Spleen (tissue), 11 donors: ENCODE data around the gene RRAS2. TPM values are rescaled to one million over a fixed set of nuclear protein-coding genes. Genes with fewer than 3 reads are reported as not detected.
"Not testable (repeated sequence)": the region's sequence is repeated elsewhere in the genome, so short reads cannot be mapped to it uniquely, and the experiment has no call there.

ENCODE experiments used
- DNase-seq: peaks from one replicate; pipeline ENCODE4 v3.0.0-alpha.2; 2020
- H3K27ac ChIP-seq, 8 donors: fragments of 200-600 bp; sonication (generic) in 7 of 8; 1 replicate in 4 of 8; 2 replicates in 4 of 8; pipeline versions ENCODE4 v1.5.0 to v1.8.0; 2016 to 2021; ENCODE audit warnings: inconsistent platforms in 4 of 8, mild to moderate bottlenecking in 4 of 8, moderate library complexity in 1 of 8
- H3K27me3 ChIP-seq, 7 donors: fragments of 200-600 bp; sonication (generic) in 6 of 7; replicated peaks in 1 of 7; 1 replicate in 4 of 7; 2 replicates in 3 of 7; pipeline versions ENCODE4 v1.5.0 to v1.8.0; 2016 to 2021; ENCODE audit warnings: inconsistent platforms in 3 of 7, mild to moderate bottlenecking in 1 of 7
- H3K36me3 ChIP-seq, 6 donors: fragments of 200-600 bp; sonication (generic) in 5 of 6; 1 replicate in 4 of 6; 2 replicates in 2 of 6; pipeline versions ENCODE4 v1.5.0 to v1.8.0; 2016 to 2021; ENCODE audit warnings: inconsistent platforms in 2 of 6
- H3K4me1 ChIP-seq, 6 donors: fragments of 200-600 bp; sonication (generic) in 5 of 6; 1 replicate in 3 of 6; 2 replicates in 3 of 6; pipeline versions ENCODE4 v1.5.0 to v1.8.0; 2016 to 2021; ENCODE audit warnings: inconsistent platforms in 3 of 6
- H3K4me3 ChIP-seq, 8 donors: fragments of 200-600 bp; sonication (generic) in 7 of 8; 1 replicate in 4 of 8; 2 replicates in 4 of 8; pipeline versions ENCODE4 v1.5.0 to v1.8.0; 2016 to 2021; ENCODE audit warnings: inconsistent platforms in 4 of 8, mild to moderate bottlenecking in 4 of 8, moderate library complexity in 2 of 8
- H3K9me3 ChIP-seq, 8 donors: fragments of 200-600 bp; sonication (generic) in 7 of 8; 1 replicate in 4 of 8; 2 replicates in 4 of 8; pipeline versions ENCODE4 v1.5.0 to v1.8.0; 2016 to 2021; ENCODE audit warnings: inconsistent platforms in 4 of 8
- POLR2A ChIP-seq, 3 donors: fragments of 450-650 bp; IDR thresholded peaks; one replicate each; pipeline ENCODE4 v1.5.1; 2017; ENCODE audit warnings: antibody characterized with exemption in 3 of 3, mild to moderate bottlenecking in 1 of 3
- POLR2AphosphoS5 ChIP-seq, 3 donors: sonication (generic); formaldehyde crosslinking; IDR thresholded peaks; one replicate each; pipeline ENCODE4 v1.5.1; 2017; ENCODE audit warnings: antibody characterized with exemption in 3 of 3
- WGBS, 5 donors: extraction: QIAGEN DNeasy Blood & Tissue Kit in 3 of 5; methylation state at CpG; one replicate each; pipeline versions ENCODE4 v1.1.5 to v1.1.7; 2013 to 2018; 5-methylcytosine and 5-hydroxymethylcytosine counted together
- intact Hi-C: fragments of 100-400 bp; cut with DNase I; formaldehyde crosslinking; loops from one replicate; pipeline ENCODE4 v1.15.0; 2023; ENCODE audit warnings: low total_unique reads
- polyA plus RNA-seq, 3 donors: library from polyadenylated mRNA; stranded (reverse); fragments of 200-250 nt; gene quantifications; one replicate each; pipeline ENCODE4 v1.2.1, GENCODE V29; 2013
- total RNA-seq, 7 donors: library from RNA; depleted of rRNA in 3 of 7; stranded (reverse); fragments of >200 nt in 3 of 7; fragmentation: NEBNext Ultra II Directional in 4 of 7; extraction: Animal tissue kit (Norgen Biotek cat#: 25700) in 4 of 7; gene quantifications; one replicate each; pipeline versions ENCODE4 v1.1.0 to v1.2.1, GENCODE V29; 2016 to 2021
- TF ChIP-seq, protein P1 (sequence below), 11 experiments: fragments of 200-600 bp in 7 of 11; fragments of 450-650 bp in 4 of 11; sonication (generic) in 4 of 11; IDR thresholded peaks in 8 of 11; conservative IDR thresholded peaks in 3 of 11; 1 replicate in 7 of 11; 2 replicates in 4 of 11; pipeline versions ENCODE4 v1.4.0 to v1.8.0; 2016 to 2021; ENCODE audit warnings: antibody characterized with exemption in 11 of 11, inconsistent platforms in 4 of 11, mild to moderate bottlenecking in 1 of 11
- donor health status: healthy with polysubstance abuse.
- donor health status: DM: no; HTN: no; CAD: no; lungs with moderate emphysema.
- donor health status: DM: no; HTN: no; CAD: no.
- donor health status: Bipolar disorder and iron deficiency.
- donor health status: healthy.
- donor health status: DM: no; HTN: no; CAD: no.
- donor health status: DM: yes; HTN: yes; CAD: no.

The RRAS2 gene
- total and polyA plus RNA-seq, 10 donors: 23.7 to 45.8 (median 36.9) TPM

- H3K27ac ChIP-seq: no peak overlapping the region
- 90 to 94% (median 93%) methylated on average over 13 of the region's 13 CpGs for WGBS, 5 donors
- peak; percentile 52 for DNase-seq
- H3K9me3 ChIP-seq: no peaks in the 10 kb centered on the region
- no peak for TF ChIP-seq POLR2A (IDR thresholded peaks at IDR 0.05)
- TF ChIP-seq, protein P1, sequence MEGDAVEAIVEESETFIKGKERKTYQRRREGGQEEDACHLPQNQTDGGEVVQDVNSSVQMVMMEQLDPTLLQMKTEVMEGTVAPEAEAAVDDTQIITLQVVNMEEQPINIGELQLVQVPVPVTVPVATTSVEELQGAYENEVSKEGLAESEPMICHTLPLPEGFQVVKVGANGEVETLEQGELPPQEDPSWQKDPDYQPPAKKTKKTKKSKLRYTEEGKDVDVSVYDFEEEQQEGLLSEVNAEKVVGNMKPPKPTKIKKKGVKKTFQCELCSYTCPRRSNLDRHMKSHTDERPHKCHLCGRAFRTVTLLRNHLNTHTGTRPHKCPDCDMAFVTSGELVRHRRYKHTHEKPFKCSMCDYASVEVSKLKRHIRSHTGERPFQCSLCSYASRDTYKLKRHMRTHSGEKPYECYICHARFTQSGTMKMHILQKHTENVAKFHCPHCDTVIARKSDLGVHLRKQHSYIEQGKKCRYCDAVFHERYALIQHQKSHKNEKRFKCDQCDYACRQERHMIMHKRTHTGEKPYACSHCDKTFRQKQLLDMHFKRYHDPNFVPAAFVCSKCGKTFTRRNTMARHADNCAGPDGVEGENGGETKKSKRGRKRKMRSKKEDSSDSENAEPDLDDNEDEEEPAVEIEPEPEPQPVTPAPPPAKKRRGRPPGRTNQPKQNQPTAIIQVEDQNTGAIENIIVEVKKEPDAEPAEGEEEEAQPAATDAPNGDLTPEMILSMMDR (IDR thresholded peaks at IDR 0.05 in 8 of 11, conservative IDR thresholded peaks at IDR 0.05 in 3 of 11): no peak
- no peak for TF ChIP-seq POLR2AphosphoS5 (IDR thresholded peaks at IDR 0.05)
- peaks cover 0 to 6% (median 0%) of the 10 kb centered on the region in 6 donors for H3K4me1 ChIP-seq
- H3K36me3 ChIP-seq: no peaks in the 10 kb centered on the region
- intact Hi-C loops: no loop called here
- peaks cover 0 to 34% (median 0%) of the 10 kb centered on the region in 7 donors for H3K27me3 ChIP-seq
- H3K4me3 ChIP-seq: no peak overlapping the region
Measured at GRCh38 chr11:14254533-14255237, 104.3 kb downstream of the RRAS2 start.

DNA sequence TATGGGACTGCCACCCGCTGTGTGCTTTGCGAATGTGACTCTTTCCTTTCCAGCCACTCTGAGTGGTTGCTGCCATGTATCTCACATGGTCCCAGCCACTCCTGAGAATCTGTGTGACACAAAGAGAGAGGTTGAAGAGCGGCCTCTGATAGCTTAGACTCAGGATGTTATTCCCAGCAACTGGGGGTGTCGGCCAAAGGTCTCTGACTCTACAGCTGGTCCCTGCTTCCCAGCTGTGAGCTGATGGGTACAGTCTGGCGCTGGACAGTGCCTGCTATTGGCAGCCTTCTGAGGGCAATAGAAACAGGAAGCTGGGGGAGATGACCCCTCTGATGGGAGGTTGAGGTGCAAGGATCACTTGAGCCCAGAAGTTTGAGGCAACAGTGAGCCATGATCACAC lies 105.1 kb downstream of the RRAS2 start:
- Histone ChIP-seq H3K4me3 (no peak overlapping the region), H3K27ac (peak overlapping the region in 2 of 8 donors; percentile 22 to 33), H3K4me1 (peaks cover 5 to 11% (median 7%) of the 10 kb centered on the region in 6 donors), H3K27me3 (peaks cover 0 to 30% (median 0%) of the 10 kb centered on the region in 7 donors), H3K36me3 (no peaks in the 10 kb centered on the region), H3K9me3 (no peaks in the 10 kb centered on the region)
- TF ChIP-seq POLR2AphosphoS5 (IDR thresholded peaks at IDR 0.05): peak in 2 of 3 donors; percentile 57 to 67
- TF ChIP-seq, protein P1 (IDR thresholded peaks at IDR 0.05 in 8 of 11, conservative IDR thresholded peaks at IDR 0.05 in 3 of 11): no peak
- no peak for TF ChIP-seq POLR2A (IDR thresholded peaks at IDR 0.05)
- intact Hi-C loops: no loop called here
- DNase-seq: no peak
- 64 to 87% (median 79%) methylated on average over 5 of the region's 5 CpGs for WGBS, 5 donors

GRCh38 chr11:14253421-14253820 lies 105.6 kb downstream of the RRAS2 start:
- H3K9me3 ChIP-seq: no peaks in the 10 kb centered on the region
- peak overlapping the region in 2 of 8 donors; percentile 22 to 33 for H3K27ac ChIP-seq
- no peak overlapping the region for H3K4me3 ChIP-seq
- no peak for DNase-seq
- peaks cover 9 to 15% (median 12%) of the 10 kb centered on the region in 6 donors for H3K4me1 ChIP-seq
- TF ChIP-seq POLR2A (IDR thresholded peaks at IDR 0.05) (no peak), POLR2AphosphoS5 (IDR thresholded peaks at IDR 0.05) (no peak)
- TF ChIP-seq, protein P1 (IDR thresholded peaks at IDR 0.05 in 8 of 11, conservative IDR thresholded peaks at IDR 0.05 in 3 of 11): no peak
- H3K27me3 ChIP-seq: peaks cover 0 to 30% (median 0%) of the 10 kb centered on the region in 7 donors
- no peaks in the 10 kb centered on the region for H3K36me3 ChIP-seq
- 53 to 74% (median 69%) methylated on average over 2 of the region's 2 CpGs for WGBS, 5 donors
- intact Hi-C loops: no loop called here

- H3K27ac ChIP-seq, H3K4me3 ChIP-seq, H3K9me3 ChIP-seq, DNase-seq, H3K36me3 ChIP-seq, intact Hi-C loops: not testable (repeated sequence)
- 95 to 97% (median 96%) methylated on average over 3 to 8 of the region's 12 CpGs for WGBS, 5 donors
- Histone ChIP-seq H3K4me1 (peaks cover 9 to 24% (median 16%) of the 10 kb centered on the region in 6 donors), H3K27me3 (peaks cover 0 to 30% (median 0%) of the 10 kb centered on the region in 7 donors)
Measured at GRCh38 chr11:14252501-14252900, 106.5 kb downstream of the RRAS2 start.
